HFFc6 (cell line): ENCODE results near the gene VPS25. TPM values are rescaled to one million over a fixed set of nuclear protein-coding genes. Genes with fewer than 3 reads are reported as not detected.
"Not testable (repeated sequence)": the region's sequence is repeated elsewhere in the genome, so short reads cannot be mapped to it uniquely, and the experiment has no call there.

Source experiments
- DNase-seq: peaks from one replicate; pipeline ENCODE4 v3.0.0-alpha.2; 2018
- H3K27ac Mint-ChIP-seq: 2 replicates; pipeline ENCODE4 v1.8.0; 2020; ENCODE audit warnings: mild to moderate bottlenecking, mixed read lengths
- H3K27me3 Mint-ChIP-seq: 2 replicates; pipeline ENCODE4 v1.8.0; 2021; ENCODE audit warnings: mild to moderate bottlenecking, moderate library complexity, mixed read lengths; ENCODE audit not compliant: insufficient read depth
- H3K36me3 Mint-ChIP-seq: 2 replicates; pipeline ENCODE4 v1.8.0; 2021; ENCODE audit warnings: low read depth, mixed read lengths
- H3K4me1 Mint-ChIP-seq: 2 replicates; pipeline ENCODE4 v1.8.0; 2020; ENCODE audit warnings: low read depth, mixed read lengths
- H3K4me3 Mint-ChIP-seq: 2 replicates; pipeline ENCODE4 v1.8.0; 2020; ENCODE audit warnings: mild to moderate bottlenecking, moderate library complexity, mixed read lengths
- H3K9me3 Mint-ChIP-seq: 2 replicates; pipeline ENCODE4 v1.8.0; 2020; ENCODE audit warnings: mild to moderate bottlenecking, mixed read lengths
- total RNA-seq, 6 experiments: library from RNA; stranded (reverse); fragmentation: NEBNext Ultra II Directional; extraction: Animal tissue kit (Norgen Biotek cat#: 25700); gene quantifications; 2 replicates in 1 of 6; 3 replicates in 5 of 6; pipeline ENCODE4 v1.2.3, GENCODE V29; 2021
- TF ChIP-seq, protein P1 (sequence below): fragments of 200-600 bp; sonication (generic); IDR thresholded peaks from 2 replicates; pipeline ENCODE4 v1.5.0; 2021; ENCODE audit warnings: antibody characterized with exemption, mild to moderate bottlenecking

VPS25 gene
- total RNA-seq, 6 experiments from 2014 or later: 79.3 to 94.5 (median 90.5) TPM

DNA sequence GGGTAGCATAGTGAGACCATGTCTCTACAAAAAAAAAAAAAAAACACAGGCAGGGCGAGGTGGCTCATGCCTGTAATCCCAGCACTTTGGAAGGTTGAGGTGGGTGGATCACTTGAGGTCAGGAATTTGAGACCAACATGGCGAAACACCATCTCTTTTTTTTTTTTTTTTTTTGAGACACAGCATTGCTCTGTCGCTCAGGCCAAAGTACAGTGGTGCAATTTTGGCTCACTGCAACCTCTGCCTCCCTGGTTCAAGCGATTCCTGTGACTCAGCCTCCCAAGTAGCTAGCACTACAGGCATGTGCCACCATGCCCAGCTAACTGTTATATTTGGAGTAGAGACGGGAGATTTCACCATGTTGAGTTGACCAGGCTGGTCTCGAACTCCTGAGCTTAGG, 7.1 kb upstream of the VPS25 start:
- H3K4me1 Mint-ChIP-seq: peaks cover 16% of the 10 kb centered on the region
- H3K36me3 Mint-ChIP-seq: no peaks in the 10 kb centered on the region
- no peak overlapping the region for H3K4me3 Mint-ChIP-seq
- DNase-seq: no peak
- TF ChIP-seq, protein P1, sequence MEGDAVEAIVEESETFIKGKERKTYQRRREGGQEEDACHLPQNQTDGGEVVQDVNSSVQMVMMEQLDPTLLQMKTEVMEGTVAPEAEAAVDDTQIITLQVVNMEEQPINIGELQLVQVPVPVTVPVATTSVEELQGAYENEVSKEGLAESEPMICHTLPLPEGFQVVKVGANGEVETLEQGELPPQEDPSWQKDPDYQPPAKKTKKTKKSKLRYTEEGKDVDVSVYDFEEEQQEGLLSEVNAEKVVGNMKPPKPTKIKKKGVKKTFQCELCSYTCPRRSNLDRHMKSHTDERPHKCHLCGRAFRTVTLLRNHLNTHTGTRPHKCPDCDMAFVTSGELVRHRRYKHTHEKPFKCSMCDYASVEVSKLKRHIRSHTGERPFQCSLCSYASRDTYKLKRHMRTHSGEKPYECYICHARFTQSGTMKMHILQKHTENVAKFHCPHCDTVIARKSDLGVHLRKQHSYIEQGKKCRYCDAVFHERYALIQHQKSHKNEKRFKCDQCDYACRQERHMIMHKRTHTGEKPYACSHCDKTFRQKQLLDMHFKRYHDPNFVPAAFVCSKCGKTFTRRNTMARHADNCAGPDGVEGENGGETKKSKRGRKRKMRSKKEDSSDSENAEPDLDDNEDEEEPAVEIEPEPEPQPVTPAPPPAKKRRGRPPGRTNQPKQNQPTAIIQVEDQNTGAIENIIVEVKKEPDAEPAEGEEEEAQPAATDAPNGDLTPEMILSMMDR: no peak
- no peaks in the 10 kb centered on the region for H3K9me3 Mint-ChIP-seq
- H3K27me3 Mint-ChIP-seq: peaks cover 5% of the 10 kb centered on the region; the same call in 1 of the 2 replicates
- no peak overlapping the region for H3K27ac Mint-ChIP-seq

DNA sequence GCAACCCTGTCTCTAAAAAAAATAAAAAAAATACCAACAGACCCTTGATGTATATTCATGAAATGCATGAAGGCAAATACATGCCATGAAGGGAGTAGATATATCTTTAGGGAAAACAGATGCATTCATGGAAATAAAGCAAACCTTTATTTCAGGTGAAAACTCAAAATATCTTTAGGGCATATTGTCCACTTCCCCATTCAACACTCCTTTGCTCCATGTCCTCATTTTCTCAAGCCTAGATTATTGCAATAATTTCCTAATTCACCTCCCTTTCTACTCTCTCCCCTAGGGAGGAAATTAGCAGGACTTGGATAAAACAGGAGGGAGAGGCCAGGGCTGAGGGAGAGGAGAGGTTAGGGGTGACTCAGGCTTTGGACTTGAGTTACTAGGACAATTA, 5.7 kb upstream of the VPS25 start:
- Mint-ChIP-seq H3K27me3 (peaks cover 5% of the 10 kb centered on the region; the same call in 1 of the 2 replicates), H3K27ac (no peak overlapping the region)
- no peak for DNase-seq

DNA sequence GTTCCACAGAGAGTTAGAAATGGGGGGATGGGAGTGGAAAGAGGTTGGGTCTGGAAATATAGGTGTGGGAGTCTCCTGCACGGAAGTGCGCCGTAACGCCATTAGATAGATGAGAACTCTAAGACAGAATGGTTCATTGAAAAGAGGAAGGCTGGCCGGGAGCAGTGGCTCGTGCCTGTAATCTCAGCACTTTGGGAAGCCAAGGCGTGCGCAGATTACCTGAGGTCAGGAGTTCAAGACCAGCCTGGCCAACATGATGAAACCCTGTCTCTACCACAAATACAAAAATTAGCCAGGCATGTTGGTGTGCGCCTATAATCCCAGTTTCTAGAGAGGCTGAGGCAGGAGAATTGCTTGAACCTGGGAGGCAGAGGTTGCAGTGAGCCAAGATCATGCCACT, 5.2 kb upstream of the VPS25 start:
- not testable (repeated sequence) for H3K9me3 Mint-ChIP-seq, DNase-seq, H3K4me3 Mint-ChIP-seq, H3K27ac Mint-ChIP-seq, H3K36me3 Mint-ChIP-seq, H3K27me3 Mint-ChIP-seq
- H3K4me1 Mint-ChIP-seq: peaks cover 26% of the 10 kb centered on the region

More for the DNA sequence above, 5.7 kb upstream of the VPS25 start:
- Mint-ChIP-seq H3K36me3 (no peaks in the 10 kb centered on the region), H3K4me3 (no peak overlapping the region), H3K4me1 (peaks cover 25% of the 10 kb centered on the region), H3K9me3 (no peaks in the 10 kb centered on the region)
- TF ChIP-seq, protein P1: no peak

DNA sequence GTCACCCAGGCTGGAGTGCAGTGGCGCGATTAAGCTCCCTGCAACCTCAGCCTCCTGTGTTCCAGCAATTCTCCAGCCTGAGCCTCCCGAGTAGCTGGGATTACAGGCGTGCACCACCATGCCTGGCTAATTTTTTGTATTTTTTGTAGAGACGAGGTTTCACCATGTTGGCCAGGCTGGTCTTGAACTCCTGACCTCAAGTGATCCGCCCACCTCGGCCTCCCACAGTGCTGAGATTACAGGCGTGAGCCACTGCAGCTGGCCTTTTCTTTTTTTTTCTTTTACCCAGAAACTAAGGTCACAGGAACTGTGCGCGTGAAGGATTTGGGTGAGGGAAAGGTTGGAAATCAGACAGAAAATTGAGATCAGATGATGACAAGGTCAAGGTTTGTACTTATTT, 3.3 kb upstream of the VPS25 start:
- H3K4me3 Mint-ChIP-seq, DNase-seq, H3K36me3 Mint-ChIP-seq, H3K27me3 Mint-ChIP-seq, H3K27ac Mint-ChIP-seq, H3K9me3 Mint-ChIP-seq: not testable (repeated sequence)
- H3K4me1 Mint-ChIP-seq: peaks cover 36% of the 10 kb centered on the region

DNA sequence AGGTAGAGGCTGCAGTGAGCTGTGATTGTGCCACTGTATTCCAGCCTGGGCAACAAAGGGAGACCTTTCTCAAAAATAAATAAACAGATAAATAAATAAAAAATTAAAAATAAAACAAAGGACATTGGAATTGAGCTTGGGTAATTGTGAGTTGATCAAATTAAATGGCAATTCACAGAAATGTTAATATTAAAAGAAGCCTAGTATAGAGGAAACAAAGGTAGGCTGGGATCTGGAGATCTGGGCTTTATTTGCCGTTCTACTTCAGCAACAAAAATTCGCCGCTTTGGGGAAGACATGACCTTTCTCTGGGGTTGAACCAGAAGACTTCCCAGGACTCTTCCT, 332 bp upstream of the VPS25 start:
- DNase-seq: no peak
- H3K36me3 Mint-ChIP-seq: peaks cover 14% of the 10 kb centered on the region; the same call in 1 of the 2 replicates
- TF ChIP-seq, protein P1: no peak
- peaks cover 41% of the 10 kb centered on the region for H3K4me1 Mint-ChIP-seq
- H3K9me3 Mint-ChIP-seq: no peaks in the 10 kb centered on the region
- H3K27me3 Mint-ChIP-seq: peaks cover 7% of the 10 kb centered on the region
- H3K4me3 Mint-ChIP-seq: peak overlapping the region; percentile 98
- peak overlapping the region; percentile 94 for H3K27ac Mint-ChIP-seq

DNA sequence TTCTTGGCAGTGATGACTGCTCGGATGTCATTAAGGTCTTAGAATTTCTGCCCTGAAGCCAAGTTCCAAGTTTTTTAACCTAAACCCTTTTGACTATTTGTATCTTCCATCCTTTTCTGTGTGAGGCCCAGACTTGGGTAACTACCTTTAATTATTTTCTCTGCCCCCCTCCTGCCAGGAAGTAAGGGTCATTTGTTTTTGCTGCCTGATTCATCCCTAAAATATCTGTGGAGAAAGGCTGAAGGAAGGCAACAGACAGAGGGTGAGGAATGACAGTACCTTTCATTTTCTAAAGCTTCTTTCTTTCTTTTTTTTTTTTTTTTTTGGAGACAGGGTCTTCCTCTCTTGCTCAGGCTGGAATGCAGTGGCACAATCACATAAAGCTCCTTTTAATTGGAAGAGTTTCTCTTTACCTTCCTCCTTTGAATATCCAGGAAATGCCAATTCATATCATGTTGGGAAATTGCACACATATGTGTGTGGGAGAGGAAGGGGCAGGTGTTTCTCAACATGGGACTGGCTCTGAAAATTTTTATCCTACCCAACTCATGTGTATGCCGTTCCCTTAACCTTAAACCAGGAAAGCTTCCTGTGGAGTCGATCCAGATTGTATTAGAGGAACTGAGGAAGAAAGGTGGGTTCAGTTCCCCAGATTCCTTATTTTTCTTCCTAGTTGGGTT, 957 bp downstream of the VPS25 start:
- Mint-ChIP-seq H3K4me3 (peak overlapping the region; percentile 98), H3K27ac (peak overlapping the region; percentile 94), H3K9me3 (no peaks in the 10 kb centered on the region), H3K27me3 (peaks cover 3% of the 10 kb centered on the region), H3K36me3 (peaks cover 22% of the 10 kb centered on the region; the same call in 1 of the 2 replicates), H3K4me1 (peaks cover 41% of the 10 kb centered on the region)
- peak; percentile 50 for DNase-seq
- TF ChIP-seq, protein P1: no peak
